Right renal pelvis (tissue), 4 donors: ENCODE measurements around the gene PACS2. TPM values are rescaled to one million over a fixed set of nuclear protein-coding genes. Genes with fewer than 3 reads are reported as not detected.

Experiments used
- DNase-seq, 4 donors: peaks; one replicate each; pipeline ENCODE4 v3.0.0-alpha.2; 2013; ENCODE audit warnings: low read depth in 4 of 4, low spot score in 3 of 4, missing footprints in 1 of 4
- polyA plus RNA-seq, 4 donors: library from polyadenylated mRNA; unstranded; fragments of 120-200 nt; gene quantifications; one replicate each; pipeline ENCODE4 v1.2.1, GENCODE V29; 2013; ENCODE audit not compliant: insufficient read length in 4 of 4

The PACS2 gene
- polyA plus RNA-seq, 4 donors = 59.3 to 72.4 (median 62.6) TPM

DNA sequence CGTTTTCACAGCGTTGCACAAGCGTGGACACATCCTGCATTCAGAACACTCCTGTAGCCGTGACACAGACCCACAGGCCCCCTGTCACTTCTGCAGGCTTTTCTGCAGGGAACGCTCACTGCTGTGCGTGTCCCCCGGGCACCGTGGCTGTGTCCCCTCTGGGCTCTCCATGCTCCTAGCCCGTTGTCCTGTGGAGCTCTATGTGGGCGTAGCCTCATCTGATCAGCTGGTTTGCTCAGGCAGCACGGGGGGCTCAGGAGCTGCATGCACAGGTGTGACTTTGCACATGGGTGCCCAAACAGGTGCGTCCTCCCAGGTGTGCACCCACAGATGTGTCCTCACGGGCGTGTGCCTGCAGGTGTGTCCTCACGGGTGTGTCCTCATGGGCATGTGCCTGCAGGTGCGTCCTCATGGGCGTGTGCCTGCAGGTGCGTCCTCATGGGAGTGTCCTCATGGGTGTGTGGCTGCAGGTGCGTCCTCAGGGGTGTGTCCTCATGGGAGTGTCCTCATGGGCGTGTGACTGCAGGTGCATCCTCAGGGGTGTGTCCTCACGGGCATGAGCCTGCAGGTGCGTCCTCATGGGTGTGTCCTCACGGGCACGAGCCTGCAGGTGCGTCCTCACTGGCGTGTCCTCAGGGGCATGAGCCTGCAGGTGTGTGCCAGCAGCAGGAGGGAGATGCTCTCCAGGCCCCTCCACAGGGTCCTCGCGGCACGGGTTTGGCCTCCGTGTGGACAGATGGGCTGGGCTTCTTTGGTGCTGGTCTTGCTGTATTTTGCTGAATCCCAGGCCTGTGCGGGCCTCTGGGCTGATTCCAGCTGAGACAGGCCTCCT lies 122.6 kb downstream of the PACS2 start:
- no peak for DNase-seq

DNA sequence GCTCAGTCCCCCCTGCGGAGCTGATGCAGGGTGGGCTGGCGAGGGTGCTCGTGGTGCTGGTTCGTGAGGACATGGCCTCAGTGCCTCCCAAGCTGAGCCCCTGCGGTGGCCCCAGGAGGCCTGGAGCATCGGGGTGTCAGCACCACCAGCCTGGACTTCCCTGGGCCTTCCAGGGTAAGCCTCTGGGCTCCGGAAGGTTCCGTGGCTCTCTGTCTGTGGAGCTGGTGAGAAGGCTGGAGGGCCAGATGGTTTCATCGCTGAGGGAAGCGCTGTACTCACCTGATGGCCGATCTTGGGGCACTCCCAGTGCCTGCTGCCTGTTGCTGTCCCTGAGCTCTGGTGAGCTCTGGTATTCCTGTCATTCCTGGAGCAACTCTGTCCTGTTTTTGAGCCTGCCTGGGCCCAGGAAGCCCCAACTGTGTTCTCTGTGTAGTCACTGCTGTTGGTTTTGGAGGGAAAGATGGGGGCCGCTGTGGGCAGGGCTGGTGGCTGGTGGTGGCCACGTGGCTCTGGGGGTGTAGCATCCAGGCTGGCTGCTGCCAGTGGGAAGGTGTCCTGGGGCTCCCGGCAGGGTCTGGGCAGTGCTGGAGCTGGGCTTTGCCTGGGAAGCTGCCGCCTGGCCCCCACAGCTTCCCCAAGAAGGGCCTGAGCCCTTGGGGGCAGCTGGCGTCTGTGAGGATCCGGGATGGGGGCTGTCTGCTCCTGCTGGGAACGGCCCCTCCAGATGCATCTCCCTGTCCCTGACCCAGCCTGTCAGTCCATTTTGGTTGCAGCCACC lies 123.4 kb downstream of the PACS2 start:
- no peak for DNase-seq

DNA sequence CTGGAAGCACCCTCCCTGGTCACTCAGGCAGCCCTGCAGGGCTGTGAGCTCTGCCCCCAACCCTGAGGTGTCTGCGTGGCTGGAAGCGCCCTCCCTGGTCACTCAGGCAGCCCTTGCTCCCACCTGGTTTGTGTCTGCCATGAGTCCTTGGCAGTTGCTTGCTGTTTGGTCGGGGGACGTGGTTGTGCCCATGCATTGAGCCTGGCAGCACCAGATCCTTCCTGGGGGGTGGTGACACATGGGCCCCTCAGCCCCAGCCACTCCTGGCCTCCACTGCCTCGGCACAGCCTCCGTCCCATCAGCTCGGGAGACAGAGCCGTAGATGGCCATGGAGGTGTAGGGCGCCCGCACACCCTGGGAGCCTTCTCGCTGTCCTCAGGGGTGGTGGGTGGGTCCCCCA lies 124.6 kb downstream of the PACS2 start:
- no peak for DNase-seq

DNA sequence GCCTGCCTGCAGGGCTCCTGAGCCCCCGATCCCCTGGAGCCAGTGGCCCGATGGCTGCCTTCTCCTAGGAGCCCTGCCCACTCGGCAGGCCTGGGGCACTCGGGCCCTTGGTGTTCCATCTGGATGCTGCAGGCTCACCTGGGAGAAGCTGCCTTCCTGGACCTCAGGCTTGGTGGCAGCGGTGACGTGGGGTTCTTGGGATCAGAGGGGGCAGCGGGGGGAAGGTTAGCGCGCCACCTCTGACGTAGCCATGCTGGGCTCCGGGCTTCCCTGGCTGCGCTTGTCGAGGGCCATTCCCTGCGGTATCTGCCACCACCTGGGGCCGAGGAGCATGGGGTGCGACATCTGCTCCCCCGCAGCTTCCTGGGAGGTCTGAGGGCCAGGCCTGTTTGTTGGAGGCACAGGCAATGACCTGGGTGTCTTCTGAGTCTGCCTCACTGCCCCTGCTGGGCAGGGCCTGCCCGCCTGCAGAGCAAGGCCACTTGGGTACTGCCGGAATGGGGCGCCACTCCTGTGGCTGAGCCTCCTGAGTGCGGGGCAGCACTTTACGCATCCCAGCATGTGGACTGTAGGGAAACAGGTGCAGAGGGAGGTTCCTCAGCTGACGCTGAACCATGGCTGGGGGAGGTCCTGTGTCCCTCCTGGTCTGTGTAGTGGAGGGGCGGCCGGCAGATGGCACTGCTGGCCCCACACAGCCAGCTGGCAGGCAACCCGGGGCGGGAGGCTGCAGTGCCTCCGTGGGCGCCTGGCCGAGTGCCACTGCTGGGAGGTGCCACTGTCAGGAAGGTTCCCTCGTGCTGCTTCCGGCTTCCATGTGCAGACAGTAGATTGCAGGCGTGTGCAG lies 125.4 kb downstream of the PACS2 start:
- no peak for DNase-seq

DNA sequence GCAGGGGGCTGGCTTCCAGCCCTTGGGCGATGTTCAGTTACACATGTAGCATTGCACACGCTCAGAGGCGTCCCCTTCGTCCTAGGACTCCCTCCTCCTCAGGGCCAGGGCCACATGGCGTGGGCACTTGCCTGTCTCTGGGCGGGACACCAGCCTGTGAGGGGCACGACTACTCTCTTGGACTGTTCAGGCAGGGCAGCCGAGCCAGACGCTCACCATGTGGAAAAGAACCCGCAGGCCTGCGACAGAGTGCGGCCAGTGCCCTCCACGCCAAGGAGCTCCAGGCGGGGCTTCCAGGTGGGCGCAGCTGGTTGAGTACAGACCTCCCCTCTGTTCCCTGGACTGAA lies 126.0 kb downstream of the PACS2 start:
- DNase-seq = no peak

DNA sequence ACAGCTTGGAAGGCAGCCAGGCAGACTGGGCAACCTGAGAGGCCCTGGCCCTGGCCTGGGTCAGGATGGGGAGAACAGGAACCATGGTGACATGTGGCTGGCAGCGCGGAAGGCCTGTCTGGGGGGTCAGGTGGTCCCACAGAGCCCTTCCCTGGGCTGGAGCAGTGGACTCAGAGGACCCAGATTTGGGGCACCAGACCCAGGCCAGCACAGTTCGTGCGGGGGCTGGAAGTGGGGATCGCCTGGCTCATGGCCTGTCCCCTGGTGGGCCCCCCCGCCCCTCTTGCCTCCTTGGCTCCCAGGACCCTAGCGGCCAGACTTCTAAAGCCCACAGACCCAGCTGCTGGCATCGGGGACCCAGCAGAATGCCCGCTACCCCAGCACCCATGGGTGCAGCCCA lies 126.4 kb downstream of the PACS2 start:
- DNase-seq = no peak

DNA sequence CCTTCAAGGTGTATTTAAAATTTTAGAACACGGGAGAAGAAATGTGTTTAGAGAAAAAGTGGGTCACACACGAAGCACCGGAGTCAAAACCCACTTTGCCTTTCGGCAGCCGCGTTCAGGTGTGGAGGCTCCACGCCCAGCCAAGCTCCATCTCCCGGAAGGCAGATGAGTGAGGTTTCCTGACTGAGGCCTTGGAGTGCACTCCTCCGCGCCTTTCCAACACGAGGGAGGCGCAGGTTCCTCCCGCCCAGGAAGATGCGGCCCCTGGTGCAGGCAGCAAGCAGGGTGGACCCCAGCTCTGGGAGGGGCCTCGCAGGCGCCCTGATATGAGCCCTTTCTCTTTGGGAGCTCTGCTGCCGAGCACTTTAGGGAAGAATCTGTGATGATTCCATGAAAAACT lies 127.6 kb downstream of the PACS2 start:
- DNase-seq = no peak

DNA sequence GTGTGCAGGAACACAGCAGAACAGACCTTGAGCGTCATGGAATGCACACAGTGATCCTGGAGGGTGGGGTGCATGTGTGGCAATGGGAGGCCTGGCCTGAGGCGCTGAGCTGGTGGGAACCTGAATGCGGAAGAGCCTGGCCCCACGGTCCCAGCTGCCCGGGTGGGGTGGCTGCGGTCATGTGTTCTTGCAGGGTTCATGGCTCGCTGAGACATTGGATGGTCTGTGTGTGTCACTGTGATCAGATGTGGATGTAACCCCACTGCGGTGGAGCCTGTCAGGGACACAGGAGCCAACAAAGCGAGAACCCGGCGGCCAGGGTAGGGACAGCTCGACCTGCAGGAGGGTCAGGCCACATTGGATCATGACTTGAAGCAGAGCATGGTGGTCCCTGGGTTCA lies 128.3 kb downstream of the PACS2 start:
- no peak for DNase-seq

DNA sequence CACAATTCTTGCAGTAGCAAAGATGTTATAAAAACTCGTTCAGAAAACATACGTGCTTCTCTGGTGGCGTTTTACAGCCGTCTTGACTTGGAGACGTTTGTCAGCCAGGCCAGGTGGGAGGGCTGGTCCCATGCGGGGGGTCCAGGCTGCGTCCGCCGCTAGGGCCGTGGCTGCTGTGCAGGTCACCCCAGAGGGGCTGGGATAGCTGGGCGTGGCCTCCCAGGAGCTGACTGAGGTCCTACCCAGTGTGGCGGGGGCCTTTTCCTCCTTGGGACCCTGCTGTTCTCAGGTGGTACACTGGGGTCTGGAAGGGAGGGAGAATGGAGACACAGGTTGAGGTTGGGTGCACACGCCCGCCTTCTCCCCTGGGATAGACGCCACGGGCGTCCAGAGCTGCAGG lies 130.3 kb downstream of the PACS2 start:
- DNase-seq = no peak

DNA sequence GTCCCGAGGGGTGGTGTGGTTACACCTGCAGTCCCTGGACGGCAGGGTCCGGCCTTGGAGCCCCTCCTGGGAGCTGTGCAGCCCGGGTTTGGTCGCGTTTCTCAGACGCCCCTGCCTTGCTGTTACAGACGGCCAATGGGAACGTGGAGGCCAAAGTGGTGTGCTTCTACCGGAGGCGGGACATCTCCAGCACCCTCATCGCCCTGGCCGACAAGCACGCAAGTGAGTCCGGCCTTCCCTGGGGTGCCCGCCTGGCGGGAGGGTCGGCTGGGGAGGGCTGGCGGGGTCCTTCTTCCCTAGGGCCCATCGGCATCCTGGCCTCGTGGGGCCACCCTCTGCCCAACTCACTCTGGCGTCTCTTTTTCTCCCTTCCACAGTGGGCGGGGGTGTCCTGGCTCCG lies 130.7 kb downstream of the PACS2 start:
- DNase-seq = no peak

DNA sequence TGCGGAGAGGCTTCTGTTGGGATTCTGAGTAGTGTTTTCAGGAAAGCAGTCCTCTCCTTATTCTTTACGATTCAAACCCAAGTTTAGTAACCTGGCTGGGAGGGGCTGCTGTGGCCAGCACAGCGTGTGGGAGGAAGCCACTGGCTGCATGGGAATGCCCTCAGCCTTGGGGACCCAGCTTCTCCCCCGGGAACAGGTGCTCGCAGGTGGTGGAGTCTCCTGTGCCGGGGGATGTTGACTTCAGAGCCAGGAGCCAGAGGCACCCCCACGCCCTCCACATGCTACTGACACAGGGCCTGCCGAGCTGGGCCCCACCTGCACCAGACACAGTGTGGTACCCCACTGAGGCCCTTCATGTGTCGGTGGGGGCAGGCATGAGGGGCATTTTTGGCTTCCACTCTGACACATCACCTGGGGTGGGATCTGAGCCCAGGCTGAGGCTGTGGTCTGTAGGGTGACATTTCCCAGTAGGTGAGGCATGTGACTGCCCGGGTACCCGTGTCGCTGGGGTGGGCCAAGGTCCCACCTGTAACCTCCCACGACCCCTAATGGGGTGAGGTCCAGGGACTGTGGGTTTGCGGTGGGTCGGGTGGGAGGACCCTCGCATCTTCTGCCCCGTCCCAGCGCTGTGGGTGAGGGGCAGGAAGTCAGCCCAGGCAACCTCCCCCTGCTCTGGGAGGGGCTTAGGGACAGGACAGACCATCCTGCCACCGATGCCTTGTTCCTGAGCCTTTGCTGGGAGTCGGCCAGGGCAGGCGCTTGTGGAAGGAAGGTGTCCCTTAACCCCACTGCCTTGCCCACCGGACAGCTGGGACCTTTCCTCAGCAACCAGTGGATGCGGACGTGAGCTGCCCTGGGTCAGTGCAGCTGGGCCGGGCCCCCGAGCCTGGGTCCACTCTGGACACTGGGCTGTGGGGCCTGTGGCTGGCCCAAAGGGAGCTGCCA lies 131.6 kb downstream of the PACS2 start:
- DNase-seq = no peak

DNA sequence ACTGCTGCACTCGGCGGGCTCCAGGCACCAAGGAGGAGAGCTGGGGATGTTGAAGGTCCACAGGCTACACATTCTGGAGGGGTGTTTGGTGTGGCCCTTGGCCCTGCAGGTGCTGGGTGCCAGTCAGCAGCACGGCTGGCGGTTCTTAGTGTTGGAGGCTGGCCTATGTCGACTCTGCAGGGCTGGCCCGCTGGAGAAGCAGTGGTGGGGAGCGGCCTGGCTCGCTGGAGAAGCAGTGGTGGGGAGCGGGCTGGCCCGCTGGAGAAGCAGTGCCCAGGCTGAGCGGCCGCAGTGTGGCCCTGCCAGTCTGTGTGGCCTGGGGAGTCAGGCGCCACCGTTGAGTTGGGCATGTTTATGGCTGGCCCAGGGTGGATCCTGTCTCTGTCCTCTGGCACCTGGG lies 132.4 kb downstream of the PACS2 start:
- DNase-seq = no peak

Other genes with a start within 250 kb of the PACS2 start
- gene GPR132, start 249.3 kb upstream of the PACS2 start, polyA plus RNA-seq = under 1 TPM; 0.39 to 0.70 (median 0.49) TPM
- gene JAG2, start 146.0 kb upstream of the PACS2 start, polyA plus RNA-seq = 10 to 100 TPM in 1 of 4 donors, 1 to 10 TPM in 3; 7.3 to 11.7 (median 9.5) TPM
- 10 to 100 TPM; 25.9 to 35.2 (median 27.0) TPM for gene NUDT14, start 133.4 kb upstream of the PACS2 start, polyA plus RNA-seq
- 10 to 100 TPM; 32.2 to 42.4 (median 37.6) TPM for gene BTBD6, start 66.2 kb upstream of the PACS2 start, polyA plus RNA-seq
- 10 to 100 TPM; 27.1 to 34.1 (median 28.7) TPM for gene BRF1, start 13.7 kb upstream of the PACS2 start, polyA plus RNA-seq
- 1 to 10 TPM; 1.0 to 2.4 (median 1.9) TPM for gene TEX22, start 83.8 kb downstream of the PACS2 start, polyA plus RNA-seq
- 100 to 1,000 TPM in 3 of 4 donors, 10 to 100 TPM in 1; 96.2 to 125 (median 106) TPM for gene MTA1, start 105.1 kb downstream of the PACS2 start, polyA plus RNA-seq
- gene CRIP2, start 160.1 kb downstream of the PACS2 start, polyA plus RNA-seq = 100 to 1,000 TPM; 121 to 196 (median 128) TPM
- gene CRIP1, start 172.1 kb downstream of the PACS2 start, polyA plus RNA-seq = 10 to 100 TPM; 27.1 to 44.2 (median 36.0) TPM
- gene TEDC1, start 176.5 kb downstream of the PACS2 start, polyA plus RNA-seq = 10 to 100 TPM in 1 of 4 donors, 1 to 10 TPM in 3; 5.7 to 11.4 (median 7.1) TPM
- 1 to 10 TPM; 2.1 to 7.4 (median 2.6) TPM for gene TMEM121, start 211.8 kb downstream of the PACS2 start, polyA plus RNA-seq